GM04503 (cell line): Measurements from ENCODE around the gene NTM.

Source experiments
- DNase-seq: peaks from one replicate; pipeline ENCODE4 v3.0.0-alpha.2; 2012; ENCODE audit warnings: low read depth

NTM gene

DNA sequence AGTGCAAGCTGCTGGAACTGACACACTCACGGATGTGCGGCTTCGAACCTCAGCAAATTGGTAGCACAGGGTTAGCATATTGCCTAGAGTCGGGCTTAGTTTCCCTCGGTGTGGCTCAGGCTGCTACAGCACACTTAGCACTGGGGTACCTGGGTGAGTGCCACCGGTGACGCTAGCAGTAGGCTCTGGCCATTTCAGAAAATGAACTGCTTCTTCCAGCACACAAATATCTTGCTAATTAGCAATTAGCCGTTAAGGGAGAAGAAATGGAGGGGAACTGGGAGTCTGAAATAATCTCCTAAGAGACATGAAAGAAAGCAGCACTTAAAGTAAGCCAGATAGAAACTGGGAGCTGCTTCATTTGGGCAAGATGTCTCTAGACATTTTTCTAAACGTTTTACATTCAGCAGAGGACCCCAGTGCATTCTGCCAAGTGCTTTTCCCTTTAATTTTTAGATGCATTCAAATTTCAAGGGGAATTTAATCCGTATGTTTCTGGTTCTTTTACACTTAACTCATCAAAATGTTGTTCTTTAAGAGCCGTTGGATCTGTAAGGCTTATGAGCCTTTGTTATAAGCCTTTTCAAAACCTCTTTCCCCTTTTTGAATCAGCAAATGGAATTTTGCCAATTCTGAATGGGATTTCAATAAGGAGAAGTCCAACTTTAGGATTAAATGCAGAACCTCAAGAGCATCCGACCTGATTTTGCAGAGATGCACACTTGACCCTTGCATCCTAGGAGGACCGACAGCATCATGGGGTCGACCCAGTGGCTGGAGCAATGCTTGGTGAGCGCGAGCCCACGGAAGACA, 708.1 kb downstream of the NTM start:
- DNase-seq: no peak

DNA sequence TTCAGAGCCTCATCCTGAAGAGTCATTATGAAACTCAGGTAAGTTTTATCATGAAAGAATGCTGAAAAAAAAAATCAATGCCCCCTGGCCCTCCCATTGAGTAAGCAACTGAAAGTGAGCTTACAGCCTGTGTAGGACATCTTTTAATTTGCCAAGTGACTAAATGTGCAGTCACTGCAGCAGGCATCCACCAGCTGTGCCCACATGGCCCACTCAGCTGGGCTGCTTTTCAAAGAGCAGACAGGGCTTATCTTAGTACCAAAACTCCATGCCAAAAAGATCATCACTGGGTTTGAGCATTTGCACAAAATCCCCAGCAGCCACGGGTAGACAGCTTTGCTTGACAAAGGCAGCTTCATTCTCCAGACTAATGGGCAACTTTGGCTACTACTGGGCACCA, 709.7 kb downstream of the NTM start:
- DNase-seq: no peak

DNA sequence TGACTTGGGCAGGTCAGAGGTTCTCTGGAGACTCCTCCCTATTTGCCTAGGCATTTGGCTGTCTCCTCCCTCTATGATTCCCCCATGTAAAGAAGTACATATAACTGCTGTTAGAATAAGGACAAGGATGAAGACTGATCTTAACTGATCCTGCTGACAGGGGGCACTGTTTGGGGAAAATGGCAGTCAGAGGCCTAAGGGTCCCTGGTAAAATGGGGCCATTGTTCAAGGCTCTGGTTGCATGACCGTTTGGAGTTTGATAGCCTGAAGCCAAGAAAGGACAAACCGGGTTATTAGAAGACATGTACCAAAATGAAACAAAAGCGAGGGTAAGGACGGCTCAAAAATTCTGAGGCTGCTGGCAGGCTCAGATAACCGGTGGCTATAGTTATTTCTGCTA, 712.2 kb downstream of the NTM start:
- no peak for DNase-seq

DNA sequence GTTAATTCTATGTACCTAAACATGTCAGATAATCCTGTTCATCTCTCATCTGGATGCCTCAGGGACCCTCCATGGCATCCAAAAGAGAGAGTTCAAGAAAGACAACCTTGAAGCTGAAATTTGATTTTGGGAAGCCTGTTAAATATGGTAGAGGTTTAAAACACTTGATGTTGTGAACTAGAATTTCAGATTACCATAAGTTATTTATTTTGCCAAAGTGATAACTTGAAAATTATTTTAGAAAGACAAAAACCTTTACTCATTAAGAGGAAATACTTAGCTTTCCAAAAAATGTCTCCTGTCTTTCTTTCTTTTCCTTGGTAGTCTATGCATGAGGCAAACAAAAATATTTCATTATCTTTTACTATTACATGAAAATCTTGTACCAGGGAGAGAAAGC, 714.0 kb downstream of the NTM start:
- no peak for DNase-seq

DNA sequence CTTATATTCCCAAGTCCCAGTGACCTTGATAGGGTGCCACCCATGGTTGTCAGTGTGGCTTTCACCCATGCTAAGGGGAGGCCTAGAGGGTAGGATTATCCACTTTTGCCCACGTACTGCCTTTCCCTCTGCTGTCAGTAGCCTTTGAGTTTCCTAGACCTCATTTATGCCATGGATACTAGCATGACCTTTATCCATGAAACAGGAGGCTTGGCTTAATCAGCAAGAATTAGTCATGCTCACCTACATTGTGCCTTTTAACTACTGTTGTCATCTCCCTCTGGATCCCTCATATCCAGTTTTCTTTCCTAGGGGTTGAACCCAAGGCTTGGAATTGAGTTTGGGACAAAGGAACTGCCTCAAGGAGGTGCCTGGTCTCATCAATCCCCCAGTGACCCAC, 716.7 kb downstream of the NTM start:
- DNase-seq: no peak

DNA sequence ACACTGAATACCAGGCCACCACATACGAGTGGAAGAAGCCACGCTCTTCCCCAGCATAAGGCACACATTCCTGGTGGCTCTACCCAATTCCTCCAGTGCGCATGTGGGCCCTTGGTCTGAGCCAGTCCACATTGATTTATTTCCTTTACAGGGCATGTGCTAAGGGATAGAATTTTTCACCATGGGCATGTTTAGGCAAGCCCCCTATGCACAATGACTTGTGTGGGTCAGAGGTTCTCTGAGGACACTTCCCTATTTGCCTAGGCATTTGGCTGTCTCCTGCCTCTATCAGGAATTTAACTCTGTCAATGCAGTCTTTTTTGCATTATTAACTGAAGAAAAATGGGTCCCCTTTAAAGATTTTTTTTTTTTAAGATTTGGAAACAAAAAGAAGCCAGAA, 718.1 kb downstream of the NTM start:
- DNase-seq: no peak

DNA sequence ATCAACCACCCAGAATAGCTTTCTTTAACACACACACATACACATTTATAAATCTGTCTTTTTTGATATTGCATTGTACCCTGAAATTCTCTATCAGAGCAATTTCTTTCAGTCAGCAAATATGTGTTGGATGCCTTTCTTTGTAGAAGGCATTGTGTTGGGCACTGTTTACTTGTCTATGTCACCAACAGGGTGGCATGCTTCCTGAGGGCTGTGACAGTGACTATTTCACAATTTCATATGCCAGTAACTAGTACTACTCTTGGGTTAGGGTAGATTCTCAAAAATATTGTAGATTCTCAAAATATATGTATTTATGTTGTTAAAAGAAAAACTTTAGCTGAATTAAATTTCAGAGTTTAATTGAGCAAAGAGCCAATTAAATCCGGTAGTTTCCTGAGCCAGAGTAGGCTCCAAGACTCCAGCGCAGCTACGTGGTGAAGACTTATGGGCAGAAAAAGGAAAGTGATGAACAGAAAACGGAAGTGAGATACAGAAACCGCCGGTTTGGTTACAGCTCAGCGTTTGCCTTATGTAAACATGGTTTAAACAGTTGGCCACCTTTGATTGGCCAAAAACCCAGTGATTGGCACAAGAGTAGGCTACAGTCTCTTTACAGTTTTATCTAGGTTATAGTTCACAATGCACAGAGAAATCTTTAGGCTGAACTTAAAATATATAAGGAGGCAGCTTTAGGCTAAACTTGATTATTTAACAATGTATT, 723.3 kb downstream of the NTM start:
- no peak for DNase-seq

DNA sequence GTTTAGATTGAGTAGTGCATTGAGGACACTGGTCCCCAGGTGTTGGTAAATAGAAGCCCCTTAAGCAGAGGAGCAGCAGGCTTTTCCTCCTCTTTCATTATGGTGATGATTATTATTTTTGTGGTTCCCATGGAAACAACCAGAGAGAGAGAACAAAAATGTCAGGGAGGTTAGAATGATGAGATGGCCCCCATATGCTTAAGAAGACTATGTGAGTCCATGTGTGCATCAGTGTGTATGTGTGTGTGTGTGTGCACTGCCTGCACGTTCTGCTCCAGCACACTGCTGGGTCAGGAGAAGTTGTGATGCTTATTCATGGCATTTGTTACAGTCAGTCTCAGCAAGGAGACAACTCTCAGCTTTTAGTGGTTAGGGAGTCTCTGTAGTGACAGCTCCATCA, 724.2 kb downstream of the NTM start:
- no peak for DNase-seq

DNA sequence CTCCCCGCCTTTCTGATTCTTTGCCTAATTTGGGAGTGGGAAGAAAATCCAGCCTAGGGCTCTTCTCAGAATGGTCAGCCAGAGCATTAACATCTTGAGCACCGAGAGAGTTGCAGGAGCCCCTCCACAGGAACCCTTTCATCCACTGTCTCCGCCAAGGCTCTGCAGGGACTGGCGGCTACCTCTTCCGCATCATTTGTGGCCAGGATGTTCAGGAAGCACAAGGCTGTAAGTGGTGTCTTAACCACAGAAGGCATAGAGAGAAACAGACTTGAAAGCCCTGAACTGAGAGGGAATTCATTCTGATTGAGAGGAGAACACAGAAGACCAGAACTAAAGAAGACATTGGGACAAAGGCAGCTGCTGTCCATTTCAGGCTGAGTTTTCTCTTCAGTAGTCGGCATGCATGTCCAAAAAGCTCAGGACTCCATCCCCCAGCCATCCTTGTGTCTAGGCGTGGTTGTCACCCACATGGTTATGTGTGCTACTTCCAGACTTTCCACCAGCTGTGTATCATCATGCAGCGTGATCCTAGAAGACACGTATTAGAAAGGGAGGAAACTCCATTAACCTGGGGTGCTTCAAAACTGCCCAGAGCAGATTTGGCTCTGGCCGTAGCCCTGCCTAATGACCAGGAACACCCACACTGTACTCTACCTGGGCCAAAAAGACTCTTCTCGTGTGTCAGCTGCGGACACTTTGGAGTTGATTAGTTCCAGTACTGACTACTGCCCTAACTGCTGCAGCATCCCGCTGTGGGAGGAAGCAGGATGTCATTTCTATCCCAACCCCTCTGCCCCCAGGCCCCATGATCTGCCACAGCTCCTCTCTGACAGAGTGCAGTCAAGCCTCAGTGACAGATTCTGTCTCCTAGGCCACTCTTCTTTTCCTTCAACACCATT, 725.1 kb downstream of the NTM start:
- DNase-seq: no peak

DNA sequence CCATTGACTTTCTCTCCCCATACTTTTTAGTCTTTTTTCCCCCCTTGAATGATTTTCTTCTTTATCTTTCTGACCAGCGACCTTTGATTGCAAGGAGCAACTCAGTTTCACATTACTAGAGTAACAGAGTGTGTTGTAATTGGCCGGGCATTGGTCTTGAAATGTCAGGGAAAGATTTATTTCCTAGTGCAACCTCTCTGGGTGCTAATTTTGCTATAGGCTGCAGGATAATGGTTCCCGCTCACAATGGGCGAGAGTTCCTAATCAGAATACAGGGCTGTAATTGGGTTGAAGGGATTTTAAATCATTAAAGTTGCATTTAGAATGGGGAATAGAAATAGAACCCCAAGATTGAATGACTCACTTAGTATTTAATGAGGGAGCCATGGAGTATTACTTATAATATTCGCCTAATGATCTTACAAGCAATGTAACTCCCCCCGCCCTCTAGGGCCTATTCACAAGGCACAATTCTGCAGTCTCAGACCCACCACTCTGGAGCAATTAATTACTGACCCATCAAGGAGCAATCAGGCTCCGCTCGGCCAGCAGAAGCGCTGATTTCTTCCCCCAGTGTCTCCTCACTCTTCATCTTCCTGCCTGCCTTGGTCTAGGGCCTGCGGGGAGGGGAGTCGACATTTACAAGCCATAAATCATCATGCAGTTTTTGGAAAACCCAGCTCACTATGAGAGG, 725.9 kb downstream of the NTM start:
- DNase-seq: no peak

DNA sequence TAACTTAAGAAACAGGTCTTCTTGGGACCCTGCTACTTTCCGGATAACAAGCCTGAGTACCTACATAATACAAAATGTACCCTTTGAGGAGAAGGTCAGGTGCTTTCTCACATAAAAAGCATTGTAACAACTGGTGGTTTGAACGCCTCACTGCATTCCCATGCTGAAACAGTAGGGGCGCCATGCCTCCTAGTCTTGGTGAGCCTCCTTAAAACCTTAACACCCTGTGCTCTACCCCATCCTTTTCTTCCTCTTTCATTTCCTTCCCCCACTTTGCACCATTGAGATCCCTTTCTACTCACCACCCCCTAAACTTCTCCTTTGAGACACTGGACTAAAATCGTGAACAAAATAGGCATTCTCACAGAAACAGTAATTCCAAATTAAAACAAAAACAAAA, 729.3 kb downstream of the NTM start:
- no peak for DNase-seq

DNA sequence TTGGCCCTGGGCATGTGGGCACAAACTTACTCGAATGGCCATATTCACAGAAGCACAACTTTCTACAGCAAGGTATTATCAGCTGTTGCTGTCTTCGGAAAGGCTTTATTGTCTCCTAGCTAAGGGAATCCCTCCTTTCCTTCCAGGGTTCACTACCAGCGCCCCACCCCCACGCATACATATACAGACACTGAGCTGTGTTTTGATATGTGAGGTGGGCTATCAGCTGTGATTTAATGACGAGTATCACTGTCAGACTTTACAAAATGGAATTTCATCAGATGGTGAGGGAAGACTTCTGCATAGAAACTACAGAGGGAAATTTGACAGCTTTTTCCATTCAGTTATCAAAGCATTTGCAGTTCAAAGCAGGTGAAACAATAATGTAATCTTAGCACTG, 730.2 kb downstream of the NTM start:
- no peak for DNase-seq

DNA sequence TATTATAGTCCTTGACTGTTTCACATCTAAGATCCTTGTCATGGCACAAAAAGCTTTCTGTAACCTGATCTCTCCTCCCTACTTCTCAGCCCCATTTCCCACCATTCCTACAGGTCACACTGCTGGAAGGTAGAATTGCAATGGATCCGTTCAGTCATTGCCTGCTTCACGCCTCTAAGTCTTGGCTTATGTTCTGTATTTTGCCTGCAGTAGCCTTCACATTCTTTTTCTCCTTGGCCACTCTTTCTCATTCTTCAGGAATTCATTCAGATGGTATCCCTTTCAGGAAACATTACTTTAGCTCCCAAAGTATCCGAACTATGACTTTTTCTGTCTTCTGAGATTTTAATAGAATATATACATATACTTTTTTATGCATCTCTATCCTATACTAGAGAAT, 731.5 kb downstream of the NTM start:
- no peak for DNase-seq

DNA sequence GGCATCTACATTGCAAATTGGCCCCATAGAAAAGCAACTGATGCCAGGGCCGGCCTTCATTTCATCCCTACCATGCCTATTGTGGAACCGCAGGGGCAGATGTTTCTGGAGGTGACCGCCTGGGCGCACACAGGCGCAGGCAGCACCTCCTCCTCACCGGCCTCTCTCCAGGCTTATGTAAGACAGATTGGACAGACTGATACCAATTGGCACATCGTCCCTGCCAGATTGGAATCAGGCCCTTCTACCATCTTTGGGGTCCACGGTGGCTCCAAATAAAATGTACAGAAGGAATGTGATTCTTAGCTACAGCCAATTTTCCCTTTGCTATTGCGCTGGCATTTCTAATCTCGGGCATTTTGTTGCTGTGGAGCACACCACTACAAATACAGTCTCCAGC, 732.6 kb downstream of the NTM start:
- DNase-seq: no peak

DNA sequence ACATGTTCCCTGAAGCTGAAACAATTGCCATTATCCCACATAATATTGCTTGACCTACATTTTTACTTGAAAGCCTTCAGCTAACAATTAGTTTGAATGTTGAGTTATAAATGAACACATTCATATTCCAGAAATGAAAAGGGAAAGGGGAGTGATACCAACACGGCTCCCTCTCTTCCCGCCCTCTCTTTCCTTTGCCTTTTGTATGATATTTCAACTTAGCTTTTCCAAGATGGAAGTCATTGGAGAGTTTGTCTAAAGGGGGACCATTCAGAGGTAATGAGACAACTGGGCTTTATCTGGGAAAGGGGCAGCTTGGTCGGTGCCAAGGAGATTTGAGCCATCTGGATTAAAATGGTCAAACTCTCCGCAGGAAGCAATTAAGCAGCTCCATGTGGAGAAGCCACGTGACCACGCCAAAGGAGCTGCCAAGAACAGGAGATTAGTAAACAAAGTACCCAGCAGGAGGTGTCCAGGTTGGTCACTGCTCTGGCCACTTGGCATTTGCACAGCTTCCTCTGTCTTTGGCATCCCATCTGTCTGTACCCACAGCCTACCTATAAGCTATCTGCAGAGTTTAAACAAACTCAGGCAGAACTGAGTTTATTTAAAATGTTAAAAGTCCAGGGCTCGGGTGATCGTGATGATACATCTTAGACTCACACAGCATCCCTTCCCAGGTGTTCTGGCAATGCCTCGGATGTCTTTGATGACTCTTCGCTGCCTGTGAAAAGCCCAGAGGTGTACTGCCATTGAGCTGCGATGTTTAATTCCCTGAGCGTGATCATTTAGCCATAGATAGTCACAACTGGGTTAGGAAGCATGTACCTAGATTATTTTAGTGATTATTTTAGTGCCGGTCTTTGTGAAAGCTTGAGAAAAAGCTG, 735.9 kb downstream of the NTM start:
- no peak for DNase-seq

DNA sequence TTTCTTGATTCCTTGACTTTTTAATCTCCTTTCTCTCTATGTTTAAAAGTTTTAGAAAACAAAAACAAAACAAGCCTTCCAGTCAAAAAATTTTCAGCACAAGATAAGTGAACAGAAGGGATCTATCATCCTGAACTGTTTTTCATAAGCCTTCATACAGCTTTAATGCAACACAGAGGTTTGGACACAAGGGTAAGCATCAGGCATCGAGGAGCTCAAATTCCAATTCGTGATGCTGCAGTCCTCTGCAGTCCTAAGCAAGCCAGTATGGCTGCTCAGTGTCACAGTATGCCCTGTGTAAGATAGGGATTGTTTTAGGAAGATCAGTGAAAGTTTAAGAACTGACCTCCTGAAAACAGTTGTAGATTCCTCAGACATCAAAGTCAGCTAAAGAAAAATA, 740.9 kb downstream of the NTM start:
- no peak for DNase-seq

DNA sequence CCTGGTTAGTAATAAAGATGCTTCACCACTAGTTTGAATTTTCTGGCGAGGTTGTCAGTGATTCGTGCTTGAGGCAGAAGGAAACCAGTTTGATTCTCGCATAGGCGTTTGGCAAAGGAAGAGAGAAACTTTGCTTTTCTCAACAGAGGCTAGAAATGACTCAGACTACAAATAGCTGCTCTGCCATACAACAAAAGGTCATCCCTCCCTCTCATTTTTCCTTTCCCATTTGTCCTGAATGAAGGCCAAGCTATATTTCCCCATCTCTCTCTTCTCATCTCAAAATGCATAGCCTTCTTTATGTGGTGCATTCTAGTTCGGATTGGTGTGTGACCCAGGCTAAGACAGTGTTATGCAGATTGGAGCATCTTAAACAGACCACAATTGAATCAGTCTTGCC, 741.4 kb downstream of the NTM start:
- peak; percentile 81 for DNase-seq

DNA sequence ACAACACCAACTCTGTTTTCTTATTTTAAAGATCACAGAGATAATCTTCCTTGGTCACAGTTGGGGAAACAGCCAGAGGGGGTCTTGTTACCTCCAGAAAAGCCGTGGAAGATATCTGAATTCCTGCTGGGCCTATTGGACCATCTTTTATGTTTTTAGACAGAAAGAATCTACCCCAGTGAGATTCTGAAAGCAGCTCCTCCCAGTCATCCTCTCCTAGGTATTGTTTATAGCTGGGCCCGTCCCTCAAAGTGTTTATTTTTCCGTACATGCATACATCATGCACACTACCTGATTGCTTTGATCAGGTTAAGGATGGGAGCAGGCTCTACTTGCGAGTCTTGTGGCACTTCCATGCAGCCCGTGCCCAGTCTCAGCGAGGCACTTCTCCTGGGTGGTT, 742.4 kb downstream of the NTM start:
- no peak for DNase-seq

DNA sequence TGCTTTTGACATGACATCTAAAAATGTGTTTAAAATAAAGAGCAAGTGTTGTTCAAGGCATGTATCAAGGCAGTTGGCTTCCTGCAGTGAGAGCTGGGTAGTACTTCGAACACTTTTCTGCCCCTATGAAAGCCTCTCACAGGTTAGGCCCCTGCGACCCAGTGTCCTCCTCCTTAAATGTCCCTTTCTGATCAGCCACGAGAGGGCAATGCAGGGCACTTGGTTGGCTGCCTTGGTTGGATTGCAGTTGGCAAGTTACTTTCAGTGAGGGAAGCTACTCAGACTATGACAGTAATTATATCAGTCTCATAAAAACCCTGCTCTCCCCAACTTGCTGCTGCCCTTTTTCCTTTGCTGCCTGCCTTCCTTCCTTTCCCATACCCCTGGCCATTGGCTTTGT, 743.8 kb downstream of the NTM start:
- no peak for DNase-seq

DNA sequence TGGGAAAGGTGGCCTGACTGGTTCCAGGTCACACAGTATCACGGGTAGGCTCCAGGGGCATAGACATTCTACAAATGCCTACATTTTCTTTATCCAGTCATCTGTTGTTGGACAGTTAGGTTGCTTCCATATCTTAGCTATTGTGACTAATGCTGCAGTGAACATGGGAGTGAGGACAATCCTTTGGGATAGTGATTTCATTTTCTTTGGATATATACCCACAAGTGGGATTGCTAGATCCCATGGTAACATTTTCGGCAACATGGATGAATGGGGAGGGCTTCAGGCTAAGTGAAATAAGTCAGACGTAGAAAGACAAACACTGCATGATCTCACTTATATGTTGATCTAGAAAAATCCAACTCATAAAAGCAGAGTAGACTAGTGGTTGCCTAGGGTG, 744.3 kb downstream of the NTM start:
- DNase-seq: no peak

DNA sequence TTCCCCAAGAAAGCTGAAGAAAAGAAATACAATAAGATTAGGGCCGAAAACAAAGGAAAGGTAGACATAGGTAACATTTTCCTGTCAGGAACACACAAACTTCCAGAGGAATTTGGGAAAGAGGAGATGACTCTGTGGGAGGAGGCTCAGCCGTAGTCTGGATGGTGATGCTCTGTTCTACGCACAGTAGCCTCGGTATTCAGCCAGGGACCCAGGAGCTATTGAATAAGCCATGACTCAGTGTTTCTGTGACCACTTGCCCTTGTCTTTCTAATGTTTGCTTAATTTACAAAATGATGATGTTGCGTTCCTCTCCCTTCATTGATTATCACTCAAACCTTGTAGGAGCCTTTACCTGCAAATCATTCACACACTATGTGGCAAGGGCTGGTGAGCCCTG, 745.0 kb downstream of the NTM start:
- DNase-seq: no peak
